Activated CD8-positive, alpha-beta memory T cell treated with anti-CD3 and anti-CD28 coated beads, Interleukin-2, amount 50 U/mL, for 48 hours (primary cell): ENCODE data around the gene EFNB3.

ENCODE experiments used
- DNase-seq: peaks from one replicate; pipeline ENCODE4 v3.0.0-alpha.2; 2020

The EFNB3 gene

GRCh38 chr17:7704601-7705268 is at the start of gene EFNB3:
Gene EFNB3, plus strand, starts transcription at chr17:7705202. Its CDS starts 397 bp downstream, at chr17:7705599.
- DNase-seq, result no peak

GRCh38 chr17:7655541-7655840 is 49.5 kb upstream of the EFNB3 start:
- DNase-seq, result no peak

- DNase-seq, result no peak
These were observed 47.9 kb upstream of the EFNB3 start for GRCh38 chr17:7656958-7657609.

- DNase-seq, result no peak
These were observed 37.2 kb upstream of the EFNB3 start for GRCh38 chr17:7667656-7668406.

GRCh38 chr17:7668482-7668881 is 36.5 kb upstream of the EFNB3 start:
- DNase-seq, result no peak

GRCh38 chr17:7673239-7673638 is 31.8 kb upstream of the EFNB3 start:
- DNase-seq, result peak; percentile 80

- DNase-seq, result no peak
These were observed 30.1 kb upstream of the EFNB3 start for GRCh38 chr17:7674934-7675333.

- DNase-seq, result no peak
These were observed 28.5 kb upstream of the EFNB3 start for GRCh38 chr17:7676533-7676932.

- no peak for DNase-seq
These were observed 27.5 kb upstream of the EFNB3 start for GRCh38 chr17:7677388-7678067.

- DNase-seq, result no peak
These were observed 20.0 kb upstream of the EFNB3 start for GRCh38 chr17:7684851-7685532.

GRCh38 chr17:7685533-7686221 is 19.3 kb upstream of the EFNB3 start:
- peak; percentile 93 for DNase-seq

GRCh38 chr17:7686222-7687071 is 18.6 kb upstream of the EFNB3 start:
- peak; percentile 83 for DNase-seq

- DNase-seq, result peak; percentile 90
These were observed 17.7 kb upstream of the EFNB3 start, which contains the start of gene TP53 for GRCh38 chr17:7687072-7687907. Gene TP53, minus strand, starts transcription at chr17:7687490. Its CDS starts 10,896 bp downstream, at chr17:7676594.

GRCh38 chr17:7687908-7688807 is 16.8 kb upstream of the EFNB3 start, which contains the start of gene WRAP53:
Gene WRAP53, plus strand, starts transcription at chr17:7688477. Its CDS starts 172 bp downstream, at chr17:7688649.
- peak; percentile 98 for DNase-seq

- no peak for DNase-seq
These were observed 16.1 kb upstream of the EFNB3 start for GRCh38 chr17:7688808-7689316.

- DNase-seq, result no peak
These were observed 9.4 kb upstream of the EFNB3 start for GRCh38 chr17:7695586-7695985.

- DNase-seq, result no peak
These were observed 7.0 kb upstream of the EFNB3 start for GRCh38 chr17:7697828-7698588.

- DNase-seq, result no peak
These were observed 4.5 kb upstream of the EFNB3 start for GRCh38 chr17:7700510-7700909.
